Thymus (tissue), 11 donors: ENCODE results near the gene ZBTB44. TPM values are rescaled to one million over a fixed set of nuclear protein-coding genes. Genes with fewer than 3 reads are reported as not detected.
A peak's percentile ranks its signal among the peaks of the same experiment; 100 is the strongest.

ENCODE experiments used
- DNase-seq, 9 donors: peaks; one replicate each; pipeline ENCODE4 v3.0.0-alpha.2; 2013; ENCODE audit warnings: low spot score in 9 of 9, low read depth in 6 of 9, missing footprints in 1 of 9
- H3K27ac ChIP-seq, 2 donors: one replicate each; pipeline ENCODE4 v1.5.1; 2013; ENCODE audit warnings: control low read depth in 1 of 2, low read depth in 1 of 2, low read length in 1 of 2, mild to moderate bottlenecking in 1 of 2, moderate library complexity in 1 of 2
- H3K27me3 ChIP-seq, 2 donors: one replicate each; pipeline ENCODE4 v1.5.1; 2013; ENCODE audit warnings: low read length in 1 of 2; ENCODE audit not compliant: control insufficient read depth in 2 of 2, insufficient read depth in 1 of 2
- H3K36me3 ChIP-seq, 2 donors: one replicate each; pipeline ENCODE4 v1.5.1; 2013; ENCODE audit warnings: low read length in 1 of 2, mild to moderate bottlenecking in 1 of 2, moderate library complexity in 1 of 2; ENCODE audit not compliant: control insufficient read depth in 2 of 2, insufficient read depth in 2 of 2
- H3K4me1 ChIP-seq, 2 donors: one replicate each; pipeline ENCODE4 v1.5.1; 2013; ENCODE audit warnings: low read length in 2 of 2; ENCODE audit not compliant: control insufficient read depth in 2 of 2, insufficient read depth in 2 of 2
- H3K4me3 ChIP-seq, 2 donors: one replicate each; pipeline ENCODE4 v1.5.1; 2013; ENCODE audit warnings: low read length in 2 of 2, control low read depth in 1 of 2, mild to moderate bottlenecking in 1 of 2
- H3K9me3 ChIP-seq, 2 donors: one replicate each; pipeline ENCODE4 v1.5.1; 2013; ENCODE audit warnings: low read length in 1 of 2, mild to moderate bottlenecking in 1 of 2; ENCODE audit not compliant: control insufficient read depth in 2 of 2, insufficient read depth in 1 of 2
- WGBS: extraction: QIAGEN DNeasy Blood & Tissue Kit; methylation state at CpG from one replicate; pipeline ENCODE4 v1.1.7; 2013; 5-methylcytosine and 5-hydroxymethylcytosine counted together
- polyA plus RNA-seq: library from polyadenylated mRNA; stranded (reverse); fragments of 200-250 nt; gene quantifications from one replicate; pipeline ENCODE4 v1.2.3, GENCODE V29; 2013
- total RNA-seq: library from RNA; stranded (reverse); fragments of 120-200 nt; gene quantifications from one replicate; pipeline ENCODE4 v1.2.4, GENCODE V29; 2013
- donor health status: healthy.

The ZBTB44 gene
- total and polyA plus RNA-seq, 2 donors: 31.1 to 47.8 TPM

DNA sequence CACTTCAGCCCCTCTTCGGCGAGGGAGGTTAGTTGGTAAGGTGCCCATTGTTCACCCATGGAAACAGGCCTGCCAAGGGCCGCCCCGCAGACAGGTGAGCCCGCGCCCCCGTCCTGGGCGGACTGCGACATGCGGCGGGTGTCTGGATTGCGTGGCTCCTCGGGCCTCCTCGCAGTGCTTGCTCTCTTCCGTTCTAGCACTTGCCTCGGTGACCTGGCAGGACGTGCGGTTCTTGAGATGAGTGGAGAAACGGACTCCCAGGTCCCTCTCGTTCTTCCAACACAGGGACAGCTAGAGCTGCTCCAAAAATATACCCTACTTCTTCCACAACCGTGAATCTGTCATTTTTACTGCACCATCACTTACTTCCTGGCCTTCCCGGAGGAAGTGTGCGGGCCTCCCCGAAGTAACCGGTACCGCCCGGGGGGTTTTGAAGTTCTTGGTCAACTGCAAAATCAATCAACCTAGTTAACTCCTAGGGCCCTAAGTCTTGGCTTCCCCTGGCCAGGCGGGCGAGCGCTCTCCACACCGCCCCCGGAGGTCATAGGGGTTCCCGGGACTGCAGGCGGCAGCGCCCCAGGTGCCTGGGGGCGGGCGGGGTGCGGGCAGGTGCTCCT is 745 bp upstream of the ZBTB44 start:
- peaks cover 5 to 20% of the 10 kb centered on the region in 2 donors for H3K4me1 ChIP-seq
- H3K4me3 ChIP-seq: peak overlapping the region; percentile 59 to 90
- H3K27ac ChIP-seq: peak overlapping the region; percentile 89 to 95
- H3K27me3 ChIP-seq: no peaks in the 10 kb centered on the region
- no peaks in the 10 kb centered on the region for H3K36me3 ChIP-seq
- 16% methylated on average over 38 of the region's 38 CpGs for WGBS
- DNase-seq: peak in 8 of 9 donors; percentile 11 to 74 (median 43)
- no peaks in the 10 kb centered on the region for H3K9me3 ChIP-seq

DNA sequence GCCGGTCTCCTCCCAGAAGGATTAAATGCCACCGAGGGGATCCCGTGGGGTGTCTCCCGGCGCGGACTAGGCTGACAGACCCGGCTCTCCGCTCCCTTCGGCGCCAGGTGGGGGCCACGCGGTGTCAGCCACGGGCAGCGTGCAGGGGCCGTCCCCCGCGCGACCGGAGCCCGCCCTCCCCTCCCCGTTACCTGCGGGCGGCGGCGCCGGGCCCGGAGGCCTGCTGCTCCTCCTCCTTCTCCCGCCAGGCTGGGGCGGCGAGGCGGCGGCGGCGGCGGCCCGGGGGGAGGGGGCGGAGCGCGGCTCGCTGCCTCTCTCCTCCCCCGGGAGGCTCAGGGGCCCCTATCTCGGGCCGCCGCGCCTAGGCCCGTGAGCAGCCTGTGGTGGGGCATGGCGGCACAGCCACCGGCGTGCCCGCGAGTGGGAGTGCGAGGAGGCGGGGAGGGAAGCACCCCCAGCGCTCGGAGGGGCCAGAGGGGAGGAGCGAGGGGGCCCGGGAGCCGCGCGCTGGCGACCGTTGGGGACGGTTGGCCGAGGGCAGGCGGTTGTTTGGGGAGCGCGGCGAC is 450 bp downstream of the ZBTB44 start:
- H3K4me3 ChIP-seq: peak overlapping the region; percentile 86 to 90
- H3K27me3 ChIP-seq: no peaks in the 10 kb centered on the region
- DNase-seq: peak in 4 of 9 donors; percentile 16 to 52 (median 34)
- H3K9me3 ChIP-seq: no peaks in the 10 kb centered on the region
- no peaks in the 10 kb centered on the region for H3K36me3 ChIP-seq
- peak overlapping the region; percentile 88 to 98 for H3K27ac ChIP-seq
- peaks cover 5 to 21% of the 10 kb centered on the region in 2 donors for H3K4me1 ChIP-seq
- under 1% methylated on average over 57 of the region's 68 CpGs for WGBS

DNA sequence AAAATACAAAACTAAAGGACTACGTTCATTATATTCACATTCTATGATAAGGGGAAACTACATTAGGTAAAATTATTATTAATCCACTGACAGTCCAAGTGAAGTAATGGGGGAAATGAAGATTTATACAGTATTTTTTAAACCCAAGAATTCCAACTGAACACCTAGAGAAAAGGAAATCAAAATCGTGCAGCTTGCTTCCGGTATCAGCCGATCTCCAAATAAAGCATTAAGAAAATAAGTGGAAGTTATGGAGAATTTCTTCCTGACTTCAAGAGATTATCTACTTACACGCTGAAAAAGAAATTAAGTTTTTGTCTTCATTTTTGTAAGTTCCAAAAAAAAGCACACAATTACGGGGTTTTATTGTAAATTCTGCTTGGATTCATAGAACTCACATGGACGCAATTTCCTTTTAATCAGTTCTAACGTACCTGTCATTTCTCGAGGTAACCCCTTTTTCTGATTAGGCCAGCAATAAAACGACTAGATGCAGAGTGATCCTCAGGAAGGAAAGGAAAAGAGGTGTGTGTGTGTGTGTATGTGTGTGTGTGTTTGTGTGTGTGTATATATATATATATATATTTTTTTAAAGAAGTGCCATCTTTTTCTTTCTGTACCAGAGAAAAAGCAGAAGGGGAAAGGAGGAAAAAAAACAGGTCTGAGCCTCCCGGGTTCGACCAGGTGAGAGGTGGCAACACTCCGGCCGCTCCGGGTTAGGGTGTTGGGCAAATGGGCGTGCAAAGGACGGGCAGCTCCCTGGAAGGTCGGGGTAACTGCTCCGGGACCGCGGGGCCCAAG is 1.1 kb downstream of the ZBTB44 start:
- H3K4me1 ChIP-seq: peaks cover 5 to 24% of the 10 kb centered on the region in 2 donors
- WGBS: 1% methylated on average over 21 of the region's 21 CpGs
- peak overlapping the region; percentile 83 to 98 for H3K27ac ChIP-seq

DNA sequence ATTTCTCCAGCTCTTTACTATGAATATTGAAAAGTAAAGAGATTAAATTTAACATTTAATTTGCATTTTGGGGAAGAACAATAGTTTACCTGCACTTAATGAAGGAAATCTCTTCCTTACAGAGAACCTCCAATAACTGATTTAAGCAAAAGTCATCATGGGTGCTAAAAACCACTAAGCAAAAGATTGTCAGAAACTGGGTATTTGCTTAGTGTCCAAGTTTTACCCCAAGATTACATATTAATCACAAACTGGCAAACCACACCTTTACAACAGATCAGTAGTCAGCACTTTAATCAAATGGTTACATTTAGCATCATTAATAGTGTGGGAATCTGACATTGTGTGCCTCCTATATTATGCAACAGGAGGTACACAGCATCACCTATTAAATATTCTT is 2.7 kb downstream of the ZBTB44 start:
- H3K27me3 ChIP-seq: no peaks in the 10 kb centered on the region
- no peak overlapping the region for H3K27ac ChIP-seq
- no peak overlapping the region for H3K4me3 ChIP-seq
- H3K4me1 ChIP-seq: peaks cover 5 to 20% of the 10 kb centered on the region in 2 donors
- DNase-seq: no peak
- peaks cover 0 to 6% of the 10 kb centered on the region in 2 donors for H3K9me3 ChIP-seq
- H3K36me3 ChIP-seq: peaks cover 0 to 5% of the 10 kb centered on the region in 2 donors

More for the DNA sequence above, 1.1 kb downstream of the ZBTB44 start:
- Histone ChIP-seq H3K4me3 (peak overlapping the region; percentile 86 to 90), H3K9me3 (no peaks in the 10 kb centered on the region), H3K36me3 (no peaks in the 10 kb centered on the region), H3K27me3 (no peaks in the 10 kb centered on the region)
- DNase-seq: peak in 6 of 9 donors; percentile 9 to 52 (median 17)

DNA sequence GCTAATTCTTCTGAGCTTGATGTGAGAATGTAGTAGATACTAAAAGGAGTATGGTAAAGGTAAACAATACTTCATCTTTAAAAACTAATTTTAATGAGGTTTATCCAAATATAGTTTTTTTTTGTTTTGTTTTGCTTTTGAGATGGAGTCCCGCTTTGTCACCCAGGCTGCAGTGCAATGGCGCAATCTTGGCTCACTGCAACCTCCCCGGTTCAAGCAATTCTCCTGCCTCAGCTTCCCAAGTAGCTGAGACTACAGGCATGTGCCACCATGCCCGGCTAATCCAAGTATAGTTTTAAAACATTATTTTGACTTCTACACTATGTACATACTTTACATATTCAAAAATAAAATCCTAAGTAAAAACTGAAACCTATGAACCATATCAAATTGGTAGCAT is 4.1 kb downstream of the ZBTB44 start:
- DNase-seq: no peak
- Histone ChIP-seq H3K9me3 (peaks cover 0 to 6% of the 10 kb centered on the region in 2 donors), H3K36me3 (peaks cover 0 to 5% of the 10 kb centered on the region in 2 donors), H3K27ac (no peak overlapping the region), H3K4me3 (no peak overlapping the region), H3K27me3 (no peaks in the 10 kb centered on the region), H3K4me1 (peaks cover 3 to 15% of the 10 kb centered on the region in 2 donors)
- 94% methylated on average over 4 of the region's 4 CpGs for WGBS

DNA sequence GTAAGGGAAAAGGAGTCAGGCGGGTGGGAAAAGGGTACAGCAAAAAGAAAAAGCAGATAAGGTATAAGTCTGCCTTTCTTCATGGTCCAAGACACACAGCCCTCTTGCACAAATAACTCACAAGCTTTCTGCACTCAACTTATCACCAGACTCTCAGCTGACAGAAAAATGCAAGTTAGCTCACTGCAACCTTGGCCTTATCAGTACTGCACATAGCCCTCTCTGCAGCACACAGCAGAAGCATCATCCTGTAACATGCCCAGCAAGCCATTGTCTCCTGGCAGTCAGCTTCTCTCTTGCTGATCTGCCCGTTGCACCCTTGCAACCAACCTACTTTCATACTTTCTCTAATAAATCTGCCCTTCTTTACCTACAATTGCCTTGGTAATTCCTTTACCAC is 5.8 kb downstream of the ZBTB44 start:
- Histone ChIP-seq H3K27ac (no peak overlapping the region), H3K36me3 (peaks cover 0 to 5% of the 10 kb centered on the region in 2 donors), H3K9me3 (peaks cover 0 to 6% of the 10 kb centered on the region in 2 donors), H3K27me3 (no peaks in the 10 kb centered on the region), H3K4me1 (peaks cover 0 to 7% of the 10 kb centered on the region in 2 donors), H3K4me3 (no peak overlapping the region)
- no peak for DNase-seq
- WGBS: 95% methylated on average over 2 of the region's 2 CpGs

DNA sequence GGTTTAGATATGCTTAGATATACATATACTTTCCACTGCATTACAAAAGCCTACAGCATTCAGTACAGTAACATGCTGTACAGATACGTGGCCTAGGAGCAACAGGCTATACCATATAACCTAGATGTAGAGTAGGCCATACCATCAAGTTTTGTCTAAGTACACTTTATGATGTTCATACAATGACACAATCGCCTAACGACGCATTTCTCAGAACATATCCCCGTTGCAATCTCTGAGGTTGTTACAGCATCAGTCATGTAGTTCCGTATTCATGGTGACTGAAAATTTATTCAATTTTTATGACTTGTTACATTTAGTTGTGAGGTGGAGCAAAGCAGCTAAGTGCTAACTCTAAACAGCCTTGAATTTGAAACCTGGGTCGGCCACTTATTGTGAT is 6.7 kb downstream of the ZBTB44 start:
- no peak overlapping the region for H3K27ac ChIP-seq
- H3K27me3 ChIP-seq: no peaks in the 10 kb centered on the region
- no peak for DNase-seq
- 97% methylated on average over 7 of the region's 7 CpGs for WGBS
- peaks cover 0 to 7% of the 10 kb centered on the region in 2 donors for H3K4me1 ChIP-seq
- peaks cover 0 to 6% of the 10 kb centered on the region in 2 donors for H3K9me3 ChIP-seq
- H3K36me3 ChIP-seq: peaks cover 0 to 5% of the 10 kb centered on the region in 2 donors
- no peak overlapping the region for H3K4me3 ChIP-seq

DNA sequence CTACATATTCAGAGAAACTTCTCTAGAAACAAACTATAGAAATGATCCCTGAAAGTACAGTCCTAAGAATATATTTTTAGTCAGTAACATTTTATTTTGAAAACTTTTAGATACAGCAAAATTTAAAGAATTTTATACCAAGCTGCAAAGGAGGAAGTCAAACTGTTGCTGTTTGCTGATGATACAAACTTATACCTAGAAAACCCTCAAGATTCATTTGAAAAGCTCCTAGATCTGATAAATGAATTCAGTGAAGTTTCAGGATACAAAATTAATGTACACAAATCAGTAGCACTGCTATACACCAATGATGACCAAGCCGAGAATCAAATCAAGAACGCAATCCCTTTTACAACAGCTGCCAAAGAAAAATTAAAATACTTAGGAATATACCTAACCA is 10.1 kb downstream of the ZBTB44 start:
- H3K36me3 ChIP-seq: peaks cover 3 to 12% of the 10 kb centered on the region in 2 donors
- H3K9me3 ChIP-seq: peaks cover 0 to 6% of the 10 kb centered on the region in 2 donors
- no peak for DNase-seq
- 54% methylated on average over 2 of the region's 2 CpGs for WGBS
- H3K27me3 ChIP-seq: no peaks in the 10 kb centered on the region
- H3K27ac ChIP-seq: no peak overlapping the region
- H3K4me3 ChIP-seq: no peak overlapping the region
- peaks cover 0 to 2% of the 10 kb centered on the region in 2 donors for H3K4me1 ChIP-seq

DNA sequence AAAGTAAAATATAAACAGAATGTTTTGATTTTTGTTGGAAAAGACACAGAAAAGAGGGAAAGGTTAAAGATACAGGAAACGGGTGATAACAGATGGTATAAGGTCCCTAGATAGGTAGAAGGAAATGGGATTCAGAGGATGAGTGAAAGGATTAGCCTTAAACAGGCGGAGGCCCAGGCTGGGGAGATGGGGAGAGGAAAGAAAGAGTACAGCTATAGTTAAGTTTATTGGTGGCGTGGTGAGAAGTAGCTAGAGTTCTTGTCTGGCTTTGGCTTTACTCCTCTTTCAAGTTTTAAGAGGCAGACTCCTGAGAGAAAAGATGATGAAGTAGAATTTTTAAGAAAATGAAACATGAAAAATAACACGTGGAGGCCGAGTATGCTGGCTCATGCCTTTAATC is 13.7 kb downstream of the ZBTB44 start:
- 92% methylated on average over 5 of the region's 5 CpGs for WGBS
- no peak for DNase-seq
- Histone ChIP-seq H3K27me3 (no peaks in the 10 kb centered on the region), H3K9me3 (no peaks in the 10 kb centered on the region), H3K27ac (no peak overlapping the region), H3K4me3 (no peak overlapping the region), H3K36me3 (peaks cover 3 to 11% of the 10 kb centered on the region in 2 donors), H3K4me1 (no peaks in the 10 kb centered on the region)
